GM23338 (cell line): Measurements from ENCODE around the gene MEIOSIN. TPM values are rescaled to one million over a fixed set of nuclear protein-coding genes. Genes with fewer than 3 reads are reported as not detected.

ENCODE experiments used
- ATAC-seq: fragments of 200-7000 bp; cut with Tn5 transposase; 3 replicates; pipeline ENCODE4 v1.9.1; 2020
- DNase-seq: peaks from one replicate; pipeline ENCODE4 v3.0.0-alpha.2; 2015; ENCODE audit warnings: low spot score
- H2AFZ ChIP-seq: fragments of 200-600 bp; sonication (generic); 2 replicates; pipeline ENCODE4 v1.8.0; 2016; ENCODE audit warnings: antibody characterized with exemption, mild to moderate bottlenecking, moderate library complexity
- H3F3A ChIP-seq: fragments of 200-600 bp; sonication (generic); replicated peaks from 2 replicates; pipeline ENCODE4 v1.8.0; 2017; ENCODE audit warnings: antibody characterized with exemption, mixed run types, low read depth
- H3K27ac ChIP-seq: fragments of 200-600 bp; sonication (generic); 2 replicates; pipeline ENCODE4 v1.6.1; 2016; ENCODE audit warnings: low read depth
- H3K27me3 ChIP-seq: fragments of 200-600 bp; sonication (generic); 2 replicates; pipeline ENCODE4 v1.8.0; 2016; ENCODE audit warnings: mild to moderate bottlenecking, mixed run types, moderate library complexity; ENCODE audit not compliant: insufficient read depth
- H3K36me3 ChIP-seq: fragments of 200-600 bp; sonication (generic); 2 replicates; pipeline ENCODE4 v1.8.0; 2016; ENCODE audit warnings: mild to moderate bottlenecking; ENCODE audit not compliant: insufficient read depth
- H3K4me1 ChIP-seq: fragments of 200-600 bp; sonication (generic); 2 replicates; pipeline ENCODE4 v1.8.0; 2016; ENCODE audit warnings: mild to moderate bottlenecking, moderate library complexity; ENCODE audit not compliant: insufficient read depth
- H3K4me2 ChIP-seq: fragments of 200-600 bp; sonication (generic); 2 replicates; pipeline ENCODE4 v1.7.1; 2017; ENCODE audit warnings: mixed run types
- H3K4me3 ChIP-seq: fragments of 200-600 bp; sonication (generic); 2 replicates; pipeline ENCODE4 v1.6.1; 2016; ENCODE audit warnings: mixed run types
- H3K79me2 ChIP-seq: fragments of 200-600 bp; sonication (generic); replicated peaks from 2 replicates; pipeline ENCODE4 v1.8.0; 2017; ENCODE audit warnings: mild to moderate bottlenecking; ENCODE audit not compliant: insufficient read depth
- H3K9me2 ChIP-seq: fragments of 200-600 bp; sonication (generic); 2 replicates; pipeline ENCODE4 v1.8.0; 2017; ENCODE audit not compliant: insufficient read depth
- H4K20me1 ChIP-seq: fragments of 200-600 bp; sonication (generic); replicated peaks from 2 replicates; pipeline ENCODE4 v1.8.0; 2017; ENCODE audit warnings: mild to moderate bottlenecking; ENCODE audit not compliant: insufficient read depth
- H3K27ac Mint-ChIP-seq: 2 replicates; pipeline ENCODE4 v1.8.0; 2020; ENCODE audit warnings: inconsistent platforms, mild to moderate bottlenecking, moderate library complexity, mixed read lengths
- H3K27me3 Mint-ChIP-seq: 3 replicates; pipeline ENCODE4 v1.8.0; 2022; ENCODE audit warnings: low read depth, mild to moderate bottlenecking, moderate library complexity, mixed read lengths, inconsistent platforms; ENCODE audit not compliant: insufficient read depth, poor library complexity
- H3K36me3 Mint-ChIP-seq: 3 replicates; pipeline ENCODE4 v1.8.0; 2021; ENCODE audit warnings: low read depth, mild to moderate bottlenecking, inconsistent platforms, moderate library complexity, mixed read lengths
- H3K4me1 Mint-ChIP-seq: 3 replicates; pipeline ENCODE4 v1.8.0; 2020; ENCODE audit warnings: mild to moderate bottlenecking, inconsistent platforms, mixed read lengths
- H3K4me3 Mint-ChIP-seq: 3 replicates; pipeline ENCODE4 v1.8.0; 2021; ENCODE audit warnings: moderate library complexity, mild to moderate bottlenecking, inconsistent platforms, mixed read lengths
- H3K9me3 Mint-ChIP-seq: 3 replicates; pipeline ENCODE4 v1.8.0; 2020; ENCODE audit warnings: moderate library complexity, mild to moderate bottlenecking, inconsistent platforms, mixed read lengths
- CREB1 ChIP-seq: fragments of 250-450 bp; sonication (Bioruptor Pico); IDR thresholded peaks from 2 replicates; pipeline ENCODE4 v1.5.0; 2020; ENCODE audit warnings: low read depth, mild to moderate bottlenecking, moderate library complexity
- EZH2 ChIP-seq: fragments of 200-600 bp; sonication (generic); IDR thresholded peaks from one replicate; pipeline ENCODE4 v1.8.0; 2017; ENCODE audit warnings: antibody characterized with exemption, mild to moderate bottlenecking, low read depth; ENCODE audit not compliant: unreplicated experiment
- EZH2phosphoT487 ChIP-seq: fragments of 200-600 bp; sonication (generic); IDR thresholded peaks from one replicate; pipeline ENCODE4 v1.8.1; 2018; ENCODE audit warnings: antibody characterized with exemption; ENCODE audit not compliant: unreplicated experiment
- JUNB ChIP-seq: IDR thresholded peaks from one replicate; pipeline ENCODE4 v1.6.1; 2016; ENCODE audit warnings: antibody characterized with exemption; ENCODE audit not compliant: unreplicated experiment
- POLR2AphosphoS5 ChIP-seq: IDR thresholded peaks from 2 replicates; pipeline ENCODE4 v1.6.1; 2016; ENCODE audit warnings: antibody characterized with exemption, low read depth
- STAT1 ChIP-seq: IDR thresholded peaks from one replicate; pipeline ENCODE4 v1.6.1; 2016; ENCODE audit warnings: antibody characterized with exemption; ENCODE audit not compliant: unreplicated experiment
- ZNF331 ChIP-seq: fragments of 250-450 bp; sonication (Bioruptor Pico); IDR thresholded peaks from 2 replicates; pipeline ENCODE4 v1.5.0; 2020; ENCODE audit warnings: low read depth, mild to moderate bottlenecking, moderate library complexity
- polyA plus RNA-seq: library from polyadenylated mRNA; unstranded; fragments of >200 nt; fragmentation: Nextera tagmentation; extraction: Ambion mirVana; gene quantifications from 2 replicates; pipeline ENCODE4 v1.2.1, GENCODE V29; 2016
- total RNA-seq: library from RNA; depleted of rRNA; stranded (reverse); fragments of >200 nt; shearing (Covaris generic); gene quantifications from 2 replicates; pipeline ENCODE4 v1.2.3, GENCODE V29; 2014
- TF ChIP-seq, protein P1 (sequence below): IDR thresholded peaks from 2 replicates; pipeline ENCODE4 v1.6.1; 2016; ENCODE audit warnings: antibody characterized with exemption
- TF ChIP-seq, protein P2 (sequence below): IDR thresholded peaks from one replicate; pipeline ENCODE4 v1.6.1; 2018; ENCODE audit warnings: antibody characterized with exemption; ENCODE audit not compliant: unreplicated experiment
- TF ChIP-seq, protein P3 (sequence below), 2 experiments: fragments of 200-600 bp in 1 of 2; sonication (generic) in 1 of 2; conservative IDR thresholded peaks; 2 replicates each; pipeline versions ENCODE4 v1.5.1 to v1.6.1; 2016 to 2017; ENCODE audit warnings: antibody characterized with exemption in 2 of 2, low read depth in 2 of 2, mild to moderate bottlenecking in 2 of 2, moderate library complexity in 1 of 2

The MEIOSIN gene
- total and polyA plus RNA-seq, 2 experiments from 2014 or later: 0.21 to 0.28 TPM

DNA sequence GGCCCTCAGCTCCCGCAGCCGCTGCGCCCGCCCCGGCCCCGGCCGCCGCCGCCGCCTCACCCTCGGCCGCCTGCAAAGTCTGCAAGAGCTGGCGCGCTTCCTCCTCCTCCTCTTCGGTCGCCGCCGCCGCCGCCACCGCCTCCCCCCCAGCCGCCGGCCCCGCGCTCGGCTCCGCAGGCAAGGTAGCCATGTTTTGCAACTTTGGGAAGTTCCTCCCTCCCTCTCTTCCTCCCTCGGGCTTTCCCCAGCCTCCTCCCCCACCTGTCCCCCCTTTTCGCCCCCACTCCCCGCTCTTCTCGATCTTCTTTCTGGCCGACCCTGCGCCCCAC is 35.4 kb downstream of the MEIOSIN start:
- H3K9me2 ChIP-seq: no peaks in the 10 kb centered on the region
- Mint-ChIP-seq H3K36me3 (peaks cover 15% of the 10 kb centered on the region), H3K4me3 (peak overlapping the region; percentile 91), H3K4me1 (peaks cover 30% of the 10 kb centered on the region), H3K9me3 (no peaks in the 10 kb centered on the region), H3K27ac (peak overlapping the region; percentile 99), H3K27me3 (peaks cover 33% of the 10 kb centered on the region)
- peaks cover 37% of the 10 kb centered on the region for H3K4me1 ChIP-seq
- H4K20me1 ChIP-seq: no peaks in the 10 kb centered on the region; the same call in 1 of the 2 replicates
- no peak overlapping the region for H2AFZ ChIP-seq
- peak overlapping the region; percentile 100 for H3K27ac ChIP-seq
- H3K79me2 ChIP-seq: no peaks in the 10 kb centered on the region
- peak; percentile 51 for DNase-seq
- no peaks in the 10 kb centered on the region for H3K27me3 ChIP-seq
- TF ChIP-seq POLR2AphosphoS5 (no peak), JUNB (no peak), ZNF331 (CRISPR knock-in tag) (no peak), STAT1 (no peak), CREB1 (no peak), EZH2 (no peak), EZH2phosphoT487 (no peak)
- TF ChIP-seq, protein P1, sequence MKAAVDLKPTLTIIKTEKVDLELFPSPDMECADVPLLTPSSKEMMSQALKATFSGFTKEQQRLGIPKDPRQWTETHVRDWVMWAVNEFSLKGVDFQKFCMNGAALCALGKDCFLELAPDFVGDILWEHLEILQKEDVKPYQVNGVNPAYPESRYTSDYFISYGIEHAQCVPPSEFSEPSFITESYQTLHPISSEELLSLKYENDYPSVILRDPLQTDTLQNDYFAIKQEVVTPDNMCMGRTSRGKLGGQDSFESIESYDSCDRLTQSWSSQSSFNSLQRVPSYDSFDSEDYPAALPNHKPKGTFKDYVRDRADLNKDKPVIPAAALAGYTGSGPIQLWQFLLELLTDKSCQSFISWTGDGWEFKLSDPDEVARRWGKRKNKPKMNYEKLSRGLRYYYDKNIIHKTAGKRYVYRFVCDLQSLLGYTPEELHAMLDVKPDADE: no peak
- TF ChIP-seq, protein P2, sequence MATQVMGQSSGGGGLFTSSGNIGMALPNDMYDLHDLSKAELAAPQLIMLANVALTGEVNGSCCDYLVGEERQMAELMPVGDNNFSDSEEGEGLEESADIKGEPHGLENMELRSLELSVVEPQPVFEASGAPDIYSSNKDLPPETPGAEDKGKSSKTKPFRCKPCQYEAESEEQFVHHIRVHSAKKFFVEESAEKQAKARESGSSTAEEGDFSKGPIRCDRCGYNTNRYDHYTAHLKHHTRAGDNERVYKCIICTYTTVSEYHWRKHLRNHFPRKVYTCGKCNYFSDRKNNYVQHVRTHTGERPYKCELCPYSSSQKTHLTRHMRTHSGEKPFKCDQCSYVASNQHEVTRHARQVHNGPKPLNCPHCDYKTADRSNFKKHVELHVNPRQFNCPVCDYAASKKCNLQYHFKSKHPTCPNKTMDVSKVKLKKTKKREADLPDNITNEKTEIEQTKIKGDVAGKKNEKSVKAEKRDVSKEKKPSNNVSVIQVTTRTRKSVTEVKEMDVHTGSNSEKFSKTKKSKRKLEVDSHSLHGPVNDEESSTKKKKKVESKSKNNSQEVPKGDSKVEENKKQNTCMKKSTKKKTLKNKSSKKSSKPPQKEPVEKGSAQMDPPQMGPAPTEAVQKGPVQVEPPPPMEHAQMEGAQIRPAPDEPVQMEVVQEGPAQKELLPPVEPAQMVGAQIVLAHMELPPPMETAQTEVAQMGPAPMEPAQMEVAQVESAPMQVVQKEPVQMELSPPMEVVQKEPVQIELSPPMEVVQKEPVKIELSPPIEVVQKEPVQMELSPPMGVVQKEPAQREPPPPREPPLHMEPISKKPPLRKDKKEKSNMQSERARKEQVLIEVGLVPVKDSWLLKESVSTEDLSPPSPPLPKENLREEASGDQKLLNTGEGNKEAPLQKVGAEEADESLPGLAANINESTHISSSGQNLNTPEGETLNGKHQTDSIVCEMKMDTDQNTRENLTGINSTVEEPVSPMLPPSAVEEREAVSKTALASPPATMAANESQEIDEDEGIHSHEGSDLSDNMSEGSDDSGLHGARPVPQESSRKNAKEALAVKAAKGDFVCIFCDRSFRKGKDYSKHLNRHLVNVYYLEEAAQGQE: no peak
- TF ChIP-seq, protein P3, sequence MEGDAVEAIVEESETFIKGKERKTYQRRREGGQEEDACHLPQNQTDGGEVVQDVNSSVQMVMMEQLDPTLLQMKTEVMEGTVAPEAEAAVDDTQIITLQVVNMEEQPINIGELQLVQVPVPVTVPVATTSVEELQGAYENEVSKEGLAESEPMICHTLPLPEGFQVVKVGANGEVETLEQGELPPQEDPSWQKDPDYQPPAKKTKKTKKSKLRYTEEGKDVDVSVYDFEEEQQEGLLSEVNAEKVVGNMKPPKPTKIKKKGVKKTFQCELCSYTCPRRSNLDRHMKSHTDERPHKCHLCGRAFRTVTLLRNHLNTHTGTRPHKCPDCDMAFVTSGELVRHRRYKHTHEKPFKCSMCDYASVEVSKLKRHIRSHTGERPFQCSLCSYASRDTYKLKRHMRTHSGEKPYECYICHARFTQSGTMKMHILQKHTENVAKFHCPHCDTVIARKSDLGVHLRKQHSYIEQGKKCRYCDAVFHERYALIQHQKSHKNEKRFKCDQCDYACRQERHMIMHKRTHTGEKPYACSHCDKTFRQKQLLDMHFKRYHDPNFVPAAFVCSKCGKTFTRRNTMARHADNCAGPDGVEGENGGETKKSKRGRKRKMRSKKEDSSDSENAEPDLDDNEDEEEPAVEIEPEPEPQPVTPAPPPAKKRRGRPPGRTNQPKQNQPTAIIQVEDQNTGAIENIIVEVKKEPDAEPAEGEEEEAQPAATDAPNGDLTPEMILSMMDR (conservative IDR thresholded peaks at IDR 0.05; ENCODE audit: low read depth in 2 of 2): no peak
- ATAC-seq: no peak
- peaks cover 24% of the 10 kb centered on the region for H3F3A ChIP-seq
- H3K4me2 ChIP-seq: peak overlapping the region; percentile 94
- peak overlapping the region; percentile 83 for H3K4me3 ChIP-seq
- 0 out of 2 replicates have a peak, but pooled peaks cover 2% of the 10 kb centered on the region for H3K36me3 ChIP-seq
